ENCODE results near the gene HNRNPH3.

The HNRNPH3 gene

DNA sequence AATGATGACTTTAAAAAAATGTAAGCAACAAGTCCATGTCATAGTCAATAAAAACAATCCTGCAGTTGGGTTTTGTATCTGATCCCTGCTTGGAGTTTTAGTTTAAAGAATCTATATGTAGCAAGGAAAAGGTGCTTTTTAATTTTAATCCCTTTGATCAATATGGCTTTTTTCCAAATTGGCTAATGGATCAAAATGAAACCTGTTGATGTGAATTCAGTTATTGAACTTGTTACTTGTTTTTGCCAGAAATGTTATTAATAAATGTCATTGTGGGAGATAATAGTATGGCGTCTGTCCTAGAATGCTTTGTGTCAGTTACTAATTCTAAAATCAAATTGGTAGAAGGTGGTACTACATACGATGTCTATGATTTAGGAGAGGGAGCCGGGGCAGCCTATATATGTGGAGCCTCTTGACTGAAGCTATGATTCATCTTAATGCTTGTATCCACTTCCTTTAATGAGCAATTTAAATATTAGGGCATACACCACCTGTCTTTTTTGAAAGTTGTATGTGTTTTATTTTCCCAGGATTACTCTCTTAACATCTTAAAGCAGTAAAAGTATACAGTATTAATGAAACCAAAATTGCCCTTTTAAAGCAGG, 11.1 kb downstream of the HNRNPH3 start:
- Histone ChIP-seq H3K27me3 (ENCODE audit: control insufficient read depth, low read length) (no peaks in the 10 kb centered on the region), H3K4me3 (ENCODE audit: low read length) (no peak overlapping the region), H3K79me2 (ENCODE audit: control insufficient read depth, low read length) (peaks cover 44% of the 10 kb centered on the region), H3K4me2 (ENCODE audit: low read length) (no peak overlapping the region), H3K4me1 (ENCODE audit: control insufficient read depth, low read length) (no peaks in the 10 kb centered on the region), H3K36me3 (ENCODE audit: control insufficient read depth, low read length) (peaks cover 77% of the 10 kb centered on the region), H3K9me2 (replicated peaks; ENCODE audit: control insufficient read depth, low read length) (no peaks in the 10 kb centered on the region), H4K20me1 (ENCODE audit: control insufficient read depth, insufficient read depth, low read depth, low read length) (peaks cover 8% of the 10 kb centered on the region), H3F3A (ENCODE audit: control insufficient read depth, insufficient read depth) (peaks cover 82% of the 10 kb centered on the region), H3K9me3 (ENCODE audit: control insufficient read depth, insufficient read depth, low read length) (no peaks in the 10 kb centered on the region), H3K27ac (ENCODE audit: low read depth, low read length) (no peak overlapping the region)
- no peak for TF ChIP-seq EZH2phosphoT487 (IDR thresholded peaks at IDR 0.05; ENCODE audit: borderline replicate concordance, low read length)
- TF ChIP-seq, protein P1, sequence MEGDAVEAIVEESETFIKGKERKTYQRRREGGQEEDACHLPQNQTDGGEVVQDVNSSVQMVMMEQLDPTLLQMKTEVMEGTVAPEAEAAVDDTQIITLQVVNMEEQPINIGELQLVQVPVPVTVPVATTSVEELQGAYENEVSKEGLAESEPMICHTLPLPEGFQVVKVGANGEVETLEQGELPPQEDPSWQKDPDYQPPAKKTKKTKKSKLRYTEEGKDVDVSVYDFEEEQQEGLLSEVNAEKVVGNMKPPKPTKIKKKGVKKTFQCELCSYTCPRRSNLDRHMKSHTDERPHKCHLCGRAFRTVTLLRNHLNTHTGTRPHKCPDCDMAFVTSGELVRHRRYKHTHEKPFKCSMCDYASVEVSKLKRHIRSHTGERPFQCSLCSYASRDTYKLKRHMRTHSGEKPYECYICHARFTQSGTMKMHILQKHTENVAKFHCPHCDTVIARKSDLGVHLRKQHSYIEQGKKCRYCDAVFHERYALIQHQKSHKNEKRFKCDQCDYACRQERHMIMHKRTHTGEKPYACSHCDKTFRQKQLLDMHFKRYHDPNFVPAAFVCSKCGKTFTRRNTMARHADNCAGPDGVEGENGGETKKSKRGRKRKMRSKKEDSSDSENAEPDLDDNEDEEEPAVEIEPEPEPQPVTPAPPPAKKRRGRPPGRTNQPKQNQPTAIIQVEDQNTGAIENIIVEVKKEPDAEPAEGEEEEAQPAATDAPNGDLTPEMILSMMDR (IDR thresholded peaks at IDR 0.05; ENCODE audit: low read depth, low read length, poor library complexity, severe bottlenecking), result no peak

GRCh38 chr10:68345621-68346020, 13.8 kb downstream of the HNRNPH3 start:
- no peak overlapping the region for H3K27ac ChIP-seq (ENCODE audit: low read depth, low read length)
- H3K36me3 ChIP-seq (ENCODE audit: control insufficient read depth, low read length), result peaks cover 56% of the 10 kb centered on the region
- H3K4me3 ChIP-seq (ENCODE audit: low read length), result no peak overlapping the region
- peaks cover 76% of the 10 kb centered on the region for H3F3A ChIP-seq (ENCODE audit: control insufficient read depth, insufficient read depth)
- H3K79me2 ChIP-seq (ENCODE audit: control insufficient read depth, low read length), result peaks cover 18% of the 10 kb centered on the region
- H3K9me3 ChIP-seq (ENCODE audit: control insufficient read depth, insufficient read depth, low read length), result no peaks in the 10 kb centered on the region
- no peak overlapping the region for H3K4me2 ChIP-seq (ENCODE audit: low read length)
- H4K20me1 ChIP-seq (ENCODE audit: control insufficient read depth, insufficient read depth, low read depth, low read length), result no peaks in the 10 kb centered on the region; the same call in 1 of the 2 replicates
- H3K4me1 ChIP-seq (ENCODE audit: control insufficient read depth, low read length), result no peaks in the 10 kb centered on the region
- no peaks in the 10 kb centered on the region for H3K27me3 ChIP-seq (ENCODE audit: control insufficient read depth, low read length)
- TF ChIP-seq EZH2phosphoT487 (IDR thresholded peaks at IDR 0.05; ENCODE audit: borderline replicate concordance, low read length), result no peak
- TF ChIP-seq, protein P1 (IDR thresholded peaks at IDR 0.05; ENCODE audit: low read depth, low read length, poor library complexity, severe bottlenecking), result no peak
- no peaks in the 10 kb centered on the region for H3K9me2 ChIP-seq (replicated peaks; ENCODE audit: control insufficient read depth, low read length)

DNA sequence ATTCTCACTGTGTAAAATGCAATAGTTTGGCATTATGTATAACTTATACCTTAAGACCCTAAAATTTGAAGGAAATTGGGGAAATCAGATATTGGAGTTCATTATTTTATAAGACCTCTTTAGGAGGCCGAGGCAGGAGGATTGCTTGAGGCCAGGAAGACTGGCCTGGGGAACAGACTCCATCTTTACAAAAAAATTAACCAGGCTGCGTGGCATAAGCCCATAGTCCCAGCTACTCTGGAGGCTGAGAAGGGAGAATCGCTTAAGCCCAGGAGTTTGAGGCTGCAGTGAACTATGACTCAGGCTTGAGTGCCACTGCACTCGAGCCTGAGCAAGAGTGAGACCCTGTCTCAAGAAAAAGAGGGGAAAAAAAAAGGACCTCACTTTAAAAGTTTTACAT, 14.9 kb downstream of the HNRNPH3 start:
- peaks cover 66% of the 10 kb centered on the region for H3F3A ChIP-seq (ENCODE audit: control insufficient read depth, insufficient read depth)
- H3K36me3 ChIP-seq (ENCODE audit: control insufficient read depth, low read length), result peaks cover 45% of the 10 kb centered on the region
- no peaks in the 10 kb centered on the region for H3K4me1 ChIP-seq (ENCODE audit: control insufficient read depth, low read length)
- no peaks in the 10 kb centered on the region for H3K9me2 ChIP-seq (replicated peaks; ENCODE audit: control insufficient read depth, low read length)
- no peak overlapping the region for H3K4me2 ChIP-seq (ENCODE audit: low read length)
- H3K4me3 ChIP-seq (ENCODE audit: low read length), result no peak overlapping the region
- H4K20me1 ChIP-seq (ENCODE audit: control insufficient read depth, insufficient read depth, low read depth, low read length), result no peaks in the 10 kb centered on the region
- no peak overlapping the region for H3K27ac ChIP-seq (ENCODE audit: low read depth, low read length)
- no peaks in the 10 kb centered on the region for H3K9me3 ChIP-seq (ENCODE audit: control insufficient read depth, insufficient read depth, low read length)
- no peaks in the 10 kb centered on the region for H3K27me3 ChIP-seq (ENCODE audit: control insufficient read depth, low read length)
- peaks cover 8% of the 10 kb centered on the region for H3K79me2 ChIP-seq (ENCODE audit: control insufficient read depth, low read length)
- TF ChIP-seq, protein P1 (IDR thresholded peaks at IDR 0.05; ENCODE audit: low read depth, low read length, poor library complexity, severe bottlenecking), result no peak
- no peak for TF ChIP-seq EZH2phosphoT487 (IDR thresholded peaks at IDR 0.05; ENCODE audit: borderline replicate concordance, low read length)
